ENCODE measurements around the gene C19orf81. TPM values are rescaled to one million over a fixed set of nuclear protein-coding genes. Genes with fewer than 3 reads are reported as not detected.

The C19orf81 gene
- total and polyA plus RNA-seq, 9 of the 15 experiments (the other 6 are each of a cell fraction or from before 2014, with no cell fraction given), result 2.5 to 42.9 (median 33.0) TPM; not detected in 4

- TF ChIP-seq, protein P1, sequence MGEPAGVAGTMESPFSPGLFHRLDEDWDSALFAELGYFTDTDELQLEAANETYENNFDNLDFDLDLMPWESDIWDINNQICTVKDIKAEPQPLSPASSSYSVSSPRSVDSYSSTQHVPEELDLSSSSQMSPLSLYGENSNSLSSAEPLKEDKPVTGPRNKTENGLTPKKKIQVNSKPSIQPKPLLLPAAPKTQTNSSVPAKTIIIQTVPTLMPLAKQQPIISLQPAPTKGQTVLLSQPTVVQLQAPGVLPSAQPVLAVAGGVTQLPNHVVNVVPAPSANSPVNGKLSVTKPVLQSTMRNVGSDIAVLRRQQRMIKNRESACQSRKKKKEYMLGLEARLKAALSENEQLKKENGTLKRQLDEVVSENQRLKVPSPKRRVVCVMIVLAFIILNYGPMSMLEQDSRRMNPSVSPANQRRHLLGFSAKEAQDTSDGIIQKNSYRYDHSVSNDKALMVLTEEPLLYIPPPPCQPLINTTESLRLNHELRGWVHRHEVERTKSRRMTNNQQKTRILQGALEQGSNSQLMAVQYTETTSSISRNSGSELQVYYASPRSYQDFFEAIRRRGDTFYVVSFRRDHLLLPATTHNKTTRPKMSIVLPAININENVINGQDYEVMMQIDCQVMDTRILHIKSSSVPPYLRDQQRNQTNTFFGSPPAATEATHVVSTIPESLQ (CRISPR knock-in tag; IDR thresholded peaks at IDR 0.05), result no peak
- TF ChIP-seq PYGO2 (tag; IDR thresholded peaks at IDR 0.05) (no peak), CREB3L1 (IDR thresholded peaks at IDR 0.05; ENCODE audit: borderline replicate concordance, low read depth) (no peak), ZC3H11A (IDR thresholded peaks at IDR 0.05; ENCODE audit: low read depth, low read length) (no peak), CREB1 (IDR thresholded peaks at IDR 0.05) (no peak), CREB1 (CRISPR knock-in tag; IDR thresholded peaks at IDR 0.05) (no peak), NR2C1 (IDR thresholded peaks at IDR 0.05) (no peak), NR2C1 (tag; IDR thresholded peaks at IDR 0.05) (no peak), XRCC4 (IDR thresholded peaks at IDR 0.05; ENCODE audit: extremely low read depth, insufficient read depth, insufficient read length) (no peak), MAZ (CRISPR knock-in tag; conservative IDR thresholded peaks at IDR 0.05 in 1 of 2, IDR thresholded peaks at IDR 0.05 in 1 of 2) (no peak), EP300 (IDR thresholded peaks at IDR 0.05; ENCODE audit: low read length) (no peak), FOXP1 (CRISPR knock-in tag; IDR thresholded peaks at IDR 0.05) (no peak)
- TF ChIP-seq, protein P2, sequence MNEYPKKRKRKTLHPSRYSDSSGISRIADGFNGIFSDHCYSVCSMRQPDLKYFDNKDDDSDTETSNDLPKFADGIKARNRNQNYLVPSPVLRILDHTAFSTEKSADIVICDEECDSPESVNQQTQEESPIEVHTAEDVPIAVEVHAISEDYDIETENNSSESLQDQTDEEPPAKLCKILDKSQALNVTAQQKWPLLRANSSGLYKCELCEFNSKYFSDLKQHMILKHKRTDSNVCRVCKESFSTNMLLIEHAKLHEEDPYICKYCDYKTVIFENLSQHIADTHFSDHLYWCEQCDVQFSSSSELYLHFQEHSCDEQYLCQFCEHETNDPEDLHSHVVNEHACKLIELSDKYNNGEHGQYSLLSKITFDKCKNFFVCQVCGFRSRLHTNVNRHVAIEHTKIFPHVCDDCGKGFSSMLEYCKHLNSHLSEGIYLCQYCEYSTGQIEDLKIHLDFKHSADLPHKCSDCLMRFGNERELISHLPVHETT (CRISPR knock-in tag; conservative IDR thresholded peaks at IDR 0.05 in 1 of 2, IDR thresholded peaks at IDR 0.05 in 1 of 2), result no peak
These were observed 19.4 kb upstream of the C19orf81 start (continued) for GRCh38 chr19:50629801-50630200.

Data from K562 (cell line).